GM12872 (cell line): ENCODE results near the gene CSNK1E.

Experiments
- CTCF ChIP-seq: IDR thresholded peaks from 3 replicates; pipeline ENCODE4 v1.5.1; 2011; ENCODE audit warnings: low read depth, mild to moderate bottlenecking, low read length, moderate library complexity; ENCODE audit not compliant: insufficient read depth

The CSNK1E gene

GRCh38 chr22:38286915-38287669 lies 30.1 kb downstream of the CSNK1E start:
- TF ChIP-seq CTCF = no peak

- TF ChIP-seq CTCF = no peak
Measured at GRCh38 chr22:38285018-38285417, 32.2 kb downstream of the CSNK1E start.

- no peak for TF ChIP-seq CTCF
Measured at GRCh38 chr22:38284042-38284402, 33.2 kb downstream of the CSNK1E start.

- TF ChIP-seq CTCF = no peak
Measured at GRCh38 chr22:38282397-38282796, 34.8 kb downstream of the CSNK1E start.

- no peak for TF ChIP-seq CTCF
Measured at GRCh38 chr22:38276166-38276565, 41.1 kb downstream of the CSNK1E start.

GRCh38 chr22:38273135-38273826 lies 44.0 kb downstream of the CSNK1E start:
- no peak for TF ChIP-seq CTCF

GRCh38 chr22:38272373-38273134 lies 44.7 kb downstream of the CSNK1E start, which contains the start of gene TMEM184B:
Gene TMEM184B (minus strand): TSS chr22:38273010. CDS start chr22:38247961, 25,049 bp downstream.
- no peak for TF ChIP-seq CTCF
